K562 (cell line): ENCODE results near the gene LSR.

Source experiments
- BHLHE40 ChIP-seq: IDR thresholded peaks from 2 replicates; pipeline ENCODE4 v1.6.1; 2011; ENCODE audit warnings: low read length, improper control_type of control experiment
- ESRRA ChIP-seq: fragments of 450-650 bp; IDR thresholded peaks from 2 replicates; pipeline ENCODE4 v1.6.1; 2014; ENCODE audit warnings: low read depth, mild to moderate bottlenecking, moderate library complexity, borderline replicate concordance
- PHF20 ChIP-seq: fragments of 450-650 bp; IDR thresholded peaks from 2 replicates; pipeline ENCODE4 v1.6.1; 2018; ENCODE audit not compliant: partially characterized antibody
- PML ChIP-seq: IDR thresholded peaks from 2 replicates; pipeline ENCODE4 v1.6.1; 2012; ENCODE audit warnings: low read length, inconsistent platforms
- ZNF57 ChIP-seq: fragments of 450-650 bp; formaldehyde crosslinking; IDR thresholded peaks from 2 replicates; pipeline ENCODE4 v1.4.0; 2020; ENCODE audit warnings: mild to moderate bottlenecking, moderate library complexity
- TF ChIP-seq, protein P1 (sequence below), 3 experiments: IDR thresholded peaks in 2 of 3; conservative IDR thresholded peaks in 1 of 3; 2 replicates each; pipeline ENCODE4 v1.5.1; 2011 to 2012; ENCODE audit warnings: low read length in 3 of 3, mild to moderate bottlenecking in 3 of 3, control low read depth in 2 of 3, improper control_type of control experiment in 1 of 3, inconsistent platforms in 1 of 3, low read depth in 1 of 3, mixed read lengths in 1 of 3, moderate library complexity in 1 of 3; ENCODE audit not compliant: insufficient read depth in 2 of 3

DNA sequence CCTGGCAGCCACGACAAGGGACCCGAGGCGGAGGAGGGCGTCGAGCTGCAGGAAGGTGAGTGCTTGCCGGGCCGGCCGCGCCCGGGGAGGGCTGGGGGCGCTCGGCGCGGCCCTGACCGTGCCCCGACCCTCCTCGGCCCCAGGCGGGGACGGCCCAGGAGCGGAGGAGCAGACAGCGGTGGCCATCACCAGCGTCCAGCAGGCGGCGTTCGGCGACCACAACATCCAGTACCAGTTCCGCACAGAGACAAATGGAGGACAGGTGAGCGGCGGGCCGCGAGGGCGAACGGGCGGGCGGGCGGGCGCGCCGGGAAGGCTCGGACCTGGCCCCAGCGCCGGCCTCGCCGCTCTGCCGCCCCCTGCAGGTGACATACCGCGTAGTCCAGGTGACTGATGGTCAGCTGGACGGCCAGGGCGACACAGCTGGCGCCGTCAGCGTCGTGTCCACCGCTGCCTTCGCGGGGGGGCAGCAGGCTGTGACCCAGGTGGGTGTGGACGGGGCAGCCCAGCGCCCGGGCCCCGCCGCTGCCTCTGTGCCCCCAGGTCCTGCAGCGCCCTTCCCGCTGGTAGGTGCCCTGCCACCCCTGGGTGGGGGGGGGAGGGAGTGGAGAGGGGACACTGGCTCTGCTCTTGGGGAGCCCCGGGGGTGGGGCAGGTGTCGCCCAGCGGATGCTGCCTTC lies 20.8 kb downstream of the LSR start:
- TF ChIP-seq, protein P1, sequence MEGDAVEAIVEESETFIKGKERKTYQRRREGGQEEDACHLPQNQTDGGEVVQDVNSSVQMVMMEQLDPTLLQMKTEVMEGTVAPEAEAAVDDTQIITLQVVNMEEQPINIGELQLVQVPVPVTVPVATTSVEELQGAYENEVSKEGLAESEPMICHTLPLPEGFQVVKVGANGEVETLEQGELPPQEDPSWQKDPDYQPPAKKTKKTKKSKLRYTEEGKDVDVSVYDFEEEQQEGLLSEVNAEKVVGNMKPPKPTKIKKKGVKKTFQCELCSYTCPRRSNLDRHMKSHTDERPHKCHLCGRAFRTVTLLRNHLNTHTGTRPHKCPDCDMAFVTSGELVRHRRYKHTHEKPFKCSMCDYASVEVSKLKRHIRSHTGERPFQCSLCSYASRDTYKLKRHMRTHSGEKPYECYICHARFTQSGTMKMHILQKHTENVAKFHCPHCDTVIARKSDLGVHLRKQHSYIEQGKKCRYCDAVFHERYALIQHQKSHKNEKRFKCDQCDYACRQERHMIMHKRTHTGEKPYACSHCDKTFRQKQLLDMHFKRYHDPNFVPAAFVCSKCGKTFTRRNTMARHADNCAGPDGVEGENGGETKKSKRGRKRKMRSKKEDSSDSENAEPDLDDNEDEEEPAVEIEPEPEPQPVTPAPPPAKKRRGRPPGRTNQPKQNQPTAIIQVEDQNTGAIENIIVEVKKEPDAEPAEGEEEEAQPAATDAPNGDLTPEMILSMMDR (IDR thresholded peaks at IDR 0.05 in 2 of 3, conservative IDR thresholded peaks at IDR 0.05 in 1 of 3; ENCODE audit: insufficient read depth in 2 of 3, low read depth in 1 of 3, low read length in 3 of 3) = peak; percentile 48 to 72 (median 59)
- TF ChIP-seq ESRRA = peak; percentile 48; the same call in 1 of the 2 replicates
- no peak for TF ChIP-seq PHF20
- TF ChIP-seq ZNF57 (CRISPR knock-in tag) = no peak
- TF ChIP-seq BHLHE40 = no peak
- no peak for TF ChIP-seq PML
